HL-60/S4 treated with retinoic acid at 250 ng/mL for 4 days and 3 days (cell line): Measurements from ENCODE around the gene AOC3.

Experiments used
- in situ Hi-C: fragments of 300-500 bp; cut with MboI; formaldehyde crosslinking; loops from 2 replicates; pipeline ENCODE4 v1.7.0; 2022; ENCODE audit warnings: low sequenced_read_pairs

The AOC3 gene

GRCh38 chr17:42850954-42851353 lies at the start of gene AOC3:
TSS of gene AOC3 (plus strand) at chr17:42851199. CDS start at chr17:42851344, 145 bp downstream.
- in situ Hi-C loops: no loop called here

GRCh38 chr17:42803074-42803883 lies 47.7 kb upstream of the AOC3 start:
- in situ Hi-C loops: no loop called here

GRCh38 chr17:42804918-42805367 lies 46.1 kb upstream of the AOC3 start:
- in situ Hi-C loops: no loop called here

DNA sequence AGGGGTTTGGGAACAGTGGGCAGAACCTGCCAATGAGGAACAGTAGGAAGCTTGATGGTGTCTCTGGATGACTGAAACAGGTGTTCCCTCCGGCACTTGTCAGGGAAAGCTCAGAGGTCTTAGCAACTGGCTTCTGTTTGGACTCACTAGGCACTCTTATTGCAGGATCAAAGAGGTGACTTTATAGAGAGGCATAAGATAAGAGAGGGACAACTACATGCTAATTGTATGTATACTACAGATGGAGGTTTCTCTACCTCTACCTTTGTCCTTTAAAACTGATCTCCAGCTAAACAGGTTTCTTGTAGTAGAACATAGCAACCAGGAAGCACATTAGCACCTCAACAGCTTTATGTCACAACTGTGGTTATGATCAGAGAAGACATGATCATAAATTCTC lies 44.8 kb upstream of the AOC3 start:
- in situ Hi-C loops: no loop called here

DNA sequence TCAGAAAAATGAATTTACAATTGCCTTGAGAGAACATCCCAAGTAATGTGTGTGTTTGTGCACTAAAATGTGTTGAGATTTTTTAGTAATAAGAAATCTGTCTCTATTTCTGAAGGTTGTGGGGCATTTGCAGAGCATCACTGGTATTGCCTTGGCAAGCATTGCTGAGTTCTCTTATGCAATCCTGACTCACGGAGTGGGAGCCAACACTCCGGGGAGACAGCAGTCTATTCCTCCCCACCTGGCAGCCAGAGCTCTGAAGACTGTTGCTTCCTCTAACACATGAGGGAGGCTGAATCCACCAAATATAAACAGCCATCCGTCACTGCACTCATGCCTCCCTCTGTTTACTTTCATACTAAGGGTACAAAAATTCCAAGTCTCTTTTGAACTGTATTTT lies 41.7 kb upstream of the AOC3 start:
- in situ Hi-C loops: no loop called here

GRCh38 chr17:42814633-42815399 lies 36.2 kb upstream of the AOC3 start:
- in situ Hi-C loops: no loop called here

DNA sequence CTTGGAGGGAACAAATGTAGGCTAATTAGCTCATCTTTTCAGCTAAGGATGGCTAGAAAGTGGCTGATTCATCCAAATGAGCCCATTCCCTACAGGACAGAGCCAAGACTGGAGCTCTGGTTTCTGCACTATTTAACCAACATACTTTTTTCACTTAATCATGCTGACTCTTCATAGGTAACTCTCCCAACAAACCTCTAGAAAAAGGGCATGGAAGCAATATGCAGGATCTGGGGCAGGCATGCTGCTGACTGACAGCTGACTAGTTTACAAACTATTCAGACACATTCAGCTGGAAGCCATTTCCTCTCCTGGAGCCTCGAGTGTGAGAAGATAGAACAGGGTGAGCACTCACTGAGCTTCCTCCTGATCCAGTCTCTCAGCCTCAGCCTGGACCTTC lies 33.1 kb upstream of the AOC3 start:
- in situ Hi-C loops: no loop called here

GRCh38 chr17:42818379-42818778 lies 32.6 kb upstream of the AOC3 start:
- in situ Hi-C loops: no loop called here

DNA sequence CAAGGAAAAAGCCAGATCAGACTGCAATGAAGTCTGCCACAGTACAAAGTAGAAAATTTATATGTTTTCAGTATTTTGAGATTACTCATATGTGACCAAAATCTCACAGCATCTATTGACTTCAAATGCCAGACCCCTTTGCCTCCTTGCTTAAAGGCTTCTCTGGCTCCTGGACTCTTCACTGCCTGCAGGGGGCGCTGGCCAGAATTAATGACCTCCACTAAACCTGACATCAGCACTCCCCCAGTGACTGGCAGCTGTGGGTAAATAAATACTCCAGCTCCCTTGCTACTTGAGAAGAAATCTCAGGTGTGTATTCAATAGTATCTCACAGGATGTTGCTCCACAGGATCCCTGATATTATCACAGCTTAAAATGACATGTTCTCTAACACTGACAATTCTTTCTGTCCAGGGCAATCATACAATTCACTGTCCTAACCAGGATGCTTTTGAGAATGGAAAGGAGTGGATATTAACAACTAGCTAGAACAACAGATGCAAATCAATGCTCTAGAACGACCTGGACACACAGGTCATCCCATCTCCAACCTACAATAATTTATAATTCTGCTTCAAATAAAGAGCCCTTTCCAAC lies 31.0 kb upstream of the AOC3 start:
- in situ Hi-C loops: no loop called here

- in situ Hi-C loops: no loop called here
Observed at GRCh38 chr17:42821176-42821575, 29.8 kb upstream of the AOC3 start.

GRCh38 chr17:42827472-42827871 lies 23.5 kb upstream of the AOC3 start:
- in situ Hi-C loops: no loop called here

GRCh38 chr17:42830971-42831370 lies 20.0 kb upstream of the AOC3 start:
- in situ Hi-C loops: loop anchor here (5.0 kb wide), 1 partner anchor 96 kb away; no protein-coding TSS in a partner anchor

- in situ Hi-C loops: loop anchor here (5.0 kb wide), 1 partner anchor 95 kb away; no protein-coding TSS in a partner anchor
Observed at GRCh38 chr17:42832213-42832933, 18.6 kb upstream of the AOC3 start.

DNA sequence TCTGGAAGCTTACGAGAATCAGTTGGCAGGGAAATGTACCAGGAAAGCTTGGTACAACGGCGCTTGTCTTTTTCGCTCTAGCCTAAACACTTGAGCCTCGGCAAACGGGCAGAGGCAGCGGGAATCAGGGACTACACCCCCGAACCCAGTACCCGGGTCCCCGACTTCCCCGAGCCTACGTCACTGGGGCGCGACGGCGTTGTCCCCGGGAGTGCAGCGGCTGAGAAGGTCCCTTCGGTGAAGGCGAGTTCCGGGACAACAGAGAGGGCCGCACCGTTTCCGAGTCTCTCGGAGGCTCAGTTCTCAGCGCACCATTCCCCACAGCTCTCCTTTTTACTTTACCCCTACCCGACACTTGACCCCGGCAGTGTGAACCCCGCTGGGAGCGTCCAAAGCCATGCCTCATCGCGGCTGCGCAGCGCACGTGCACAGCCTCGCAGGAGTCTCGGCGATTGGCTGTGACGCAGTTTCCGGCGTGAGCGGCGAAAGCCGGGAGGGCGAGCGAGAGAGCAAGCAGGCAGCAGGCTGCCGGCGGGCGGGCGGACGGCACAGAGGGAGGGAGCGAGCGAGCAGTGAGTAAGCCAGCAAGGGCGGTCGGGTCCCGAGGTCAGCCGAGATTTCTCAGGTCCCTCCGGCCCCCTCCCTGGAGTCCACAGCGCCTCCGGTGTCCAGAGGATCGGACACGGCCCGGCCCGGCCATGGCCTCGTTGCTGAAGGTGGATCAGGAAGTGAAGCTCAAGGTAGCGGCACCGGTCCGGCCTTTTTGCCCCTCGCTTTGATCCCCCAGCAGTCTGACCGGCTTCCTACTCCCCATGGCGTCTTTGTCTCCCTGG lies 17.8 kb upstream of the AOC3 start, which contains the start of gene PSME3:
TSS of gene PSME3 (plus strand) at position 464 of the 833 bp plus-strand sequence. CDS start at position 699, 235 bp downstream.
- in situ Hi-C loops: loop anchor here (5.0 kb wide), 1 partner anchor 94 kb away; no protein-coding TSS in a partner anchor

DNA sequence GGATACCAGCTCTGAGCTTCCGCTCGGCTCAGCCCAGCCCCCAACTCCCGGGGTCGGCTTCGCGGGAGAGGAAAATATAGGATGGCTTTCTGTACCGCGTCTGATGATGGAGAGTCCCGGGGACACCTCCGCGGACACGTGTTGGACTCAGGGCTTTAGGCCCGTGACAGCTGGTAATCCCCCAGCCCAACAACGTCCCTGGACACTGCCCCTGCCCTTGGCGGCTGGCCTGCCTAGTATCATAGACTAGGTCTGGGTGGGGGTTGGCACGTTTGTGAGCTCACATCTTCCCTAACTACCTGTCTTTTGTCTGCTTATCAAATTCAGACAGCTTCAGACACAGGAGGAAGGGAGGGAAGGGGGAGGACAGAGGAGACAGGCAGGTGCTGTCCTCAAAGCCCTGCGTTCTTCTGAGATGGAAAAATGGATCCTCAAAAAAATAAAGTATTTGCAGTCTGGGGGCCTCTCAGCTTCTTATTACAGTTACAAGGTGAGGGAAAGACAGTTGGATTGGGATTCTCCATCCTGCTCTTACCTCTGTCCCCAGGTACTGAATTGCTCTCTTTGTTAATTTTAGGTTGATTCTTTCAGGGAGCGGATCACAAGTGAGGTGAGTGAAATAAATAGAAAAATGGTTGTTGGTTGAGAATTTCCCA lies 17.1 kb upstream of the AOC3 start:
- in situ Hi-C loops: loop anchor here (5.0 kb wide), 1 partner anchor 93 kb away; no protein-coding TSS in a partner anchor

- in situ Hi-C loops: no loop called here
Observed at GRCh38 chr17:42835732-42836131, 15.3 kb upstream of the AOC3 start.

DNA sequence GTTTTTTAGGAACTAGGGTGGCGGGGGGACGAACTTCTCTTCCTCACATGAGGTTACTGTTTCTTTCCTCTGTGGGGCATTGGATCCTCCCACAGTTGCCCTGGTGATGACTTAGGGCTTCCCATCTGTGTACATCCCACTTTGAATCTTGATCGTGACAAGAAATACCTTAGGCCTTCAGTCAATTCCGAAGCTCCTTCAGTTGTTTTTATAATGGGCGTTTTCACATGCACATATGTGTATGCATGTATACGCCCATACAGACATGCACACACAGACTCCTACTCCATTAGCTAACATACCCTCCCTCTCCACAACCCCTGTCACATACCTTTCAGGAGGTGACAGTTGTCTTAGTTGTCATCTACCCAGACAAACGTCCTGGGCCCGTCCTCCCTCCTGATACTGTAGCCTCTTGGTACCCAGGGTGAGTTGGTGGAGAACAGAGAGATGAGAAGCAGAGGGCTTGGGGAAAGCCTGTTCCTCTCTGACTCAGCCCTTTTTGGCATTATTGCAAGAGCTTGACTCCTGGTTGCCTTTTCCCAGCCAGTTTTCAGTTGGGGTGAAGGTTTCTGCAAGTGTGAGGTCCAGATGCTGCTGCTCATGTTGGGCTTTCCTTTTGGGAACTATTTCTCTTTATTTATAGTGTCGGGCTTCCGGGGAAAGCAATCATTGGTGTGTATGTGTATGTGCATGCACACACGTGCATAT lies 8.9 kb upstream of the AOC3 start:
- in situ Hi-C loops: no loop called here

- in situ Hi-C loops: no loop called here
Observed at GRCh38 chr17:42843358-42843934, 7.6 kb upstream of the AOC3 start.
